ENCODE data around the gene GAB3.

The GAB3 gene, protein sequence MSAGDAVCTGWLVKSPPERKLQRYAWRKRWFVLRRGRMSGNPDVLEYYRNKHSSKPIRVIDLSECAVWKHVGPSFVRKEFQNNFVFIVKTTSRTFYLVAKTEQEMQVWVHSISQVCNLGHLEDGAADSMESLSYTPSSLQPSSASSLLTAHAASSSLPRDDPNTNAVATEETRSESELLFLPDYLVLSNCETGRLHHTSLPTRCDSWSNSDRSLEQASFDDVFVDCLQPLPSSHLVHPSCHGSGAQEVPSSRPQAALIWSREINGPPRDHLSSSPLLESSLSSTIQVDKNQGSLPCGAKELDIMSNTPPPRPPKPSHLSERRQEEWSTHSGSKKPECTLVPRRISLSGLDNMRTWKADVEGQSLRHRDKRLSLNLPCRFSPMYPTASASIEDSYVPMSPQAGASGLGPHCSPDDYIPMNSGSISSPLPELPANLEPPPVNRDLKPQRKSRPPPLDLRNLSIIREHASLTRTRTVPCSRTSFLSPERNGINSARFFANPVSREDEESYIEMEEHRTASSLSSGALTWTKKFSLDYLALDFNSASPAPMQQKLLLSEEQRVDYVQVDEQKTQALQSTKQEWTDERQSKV

DNA sequence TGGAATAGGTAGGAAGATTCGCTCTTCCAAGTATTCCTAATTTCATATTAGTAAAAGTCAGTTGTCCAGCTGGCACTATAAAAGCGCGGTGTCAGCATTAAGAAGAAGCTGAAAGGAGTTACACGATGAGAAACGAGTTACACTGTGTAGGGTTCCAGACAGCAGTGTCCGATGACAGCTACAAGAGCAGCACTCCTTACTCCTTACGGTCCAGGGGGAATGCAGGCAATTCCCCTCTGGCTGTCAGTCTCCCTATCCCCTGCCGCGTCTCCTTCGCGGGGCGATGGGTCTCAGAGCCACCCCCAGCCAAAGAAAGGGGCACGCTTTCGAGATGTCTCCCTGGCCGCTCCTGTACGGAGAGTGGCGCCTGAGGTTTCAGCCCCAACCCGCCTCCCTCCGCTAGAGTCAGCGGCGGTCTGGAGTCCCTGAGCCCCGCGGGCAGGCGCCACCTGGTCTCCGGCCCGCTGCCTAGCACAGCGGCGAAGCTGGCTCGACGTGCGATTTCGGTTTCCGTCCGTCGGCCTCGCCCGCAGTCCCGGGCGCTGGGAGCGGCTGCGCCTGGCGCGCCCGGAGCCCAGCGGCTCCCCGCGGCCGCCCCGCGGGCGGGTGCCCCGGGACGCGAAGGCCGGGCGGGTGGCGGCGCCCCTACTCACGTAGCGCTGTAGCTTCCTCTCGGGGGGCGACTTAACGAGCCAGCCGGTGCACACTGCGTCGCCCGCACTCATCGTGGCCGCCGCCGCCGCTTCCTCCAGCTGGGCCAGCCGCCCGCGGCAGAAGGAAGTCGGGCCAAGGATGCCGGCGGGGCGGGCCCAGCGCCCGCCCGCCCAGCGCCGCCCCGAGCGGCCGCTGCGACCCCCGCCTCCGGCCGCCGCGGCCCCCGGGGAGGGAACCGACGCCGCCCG is at the start of gene GAB3:
Gene GAB3 (minus strand): TSS at position 777 of the 902 bp plus-strand sequence. CDS start 52 bp downstream, at position 725.
- DNase-seq = peak; percentile 48

DNA sequence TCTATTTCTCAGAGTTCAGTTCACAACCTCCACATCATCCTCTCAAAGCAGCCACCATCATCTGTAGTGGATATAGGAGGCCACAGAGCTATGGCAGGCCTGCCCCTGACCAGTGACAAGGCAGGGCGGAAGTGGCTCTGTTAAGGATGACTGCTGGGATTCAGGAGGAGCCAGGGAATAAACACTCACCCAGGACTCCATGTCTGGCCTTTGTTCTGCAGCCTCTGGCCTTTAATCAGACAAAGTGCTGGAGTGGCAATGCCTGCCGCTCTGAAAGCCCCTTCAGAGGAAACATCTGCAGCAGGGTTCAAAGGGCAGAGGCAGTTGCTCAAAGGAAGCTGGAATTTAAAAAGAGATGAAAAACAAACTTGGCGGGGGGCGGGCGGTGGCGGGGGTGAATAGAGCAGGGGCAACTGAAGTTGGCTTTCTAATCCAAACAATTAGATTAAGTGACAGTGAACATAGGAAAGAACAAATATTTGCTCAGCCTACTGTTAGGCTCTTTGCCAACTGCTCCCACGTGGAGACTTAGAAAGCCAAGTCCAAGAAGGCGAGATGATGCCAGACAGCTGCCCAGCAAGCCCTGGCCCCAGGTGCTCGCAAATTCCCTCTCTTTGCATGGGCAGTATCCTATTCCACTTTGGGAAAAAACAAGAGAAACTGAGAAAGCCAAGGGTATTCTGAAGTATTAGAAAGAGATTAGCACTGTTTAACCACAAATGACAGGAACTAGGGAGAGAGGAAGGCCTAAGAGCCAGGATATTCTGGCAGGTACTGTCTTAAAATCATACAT is 48.9 kb upstream of the GAB3 start:
- no peak for DNase-seq

DNA sequence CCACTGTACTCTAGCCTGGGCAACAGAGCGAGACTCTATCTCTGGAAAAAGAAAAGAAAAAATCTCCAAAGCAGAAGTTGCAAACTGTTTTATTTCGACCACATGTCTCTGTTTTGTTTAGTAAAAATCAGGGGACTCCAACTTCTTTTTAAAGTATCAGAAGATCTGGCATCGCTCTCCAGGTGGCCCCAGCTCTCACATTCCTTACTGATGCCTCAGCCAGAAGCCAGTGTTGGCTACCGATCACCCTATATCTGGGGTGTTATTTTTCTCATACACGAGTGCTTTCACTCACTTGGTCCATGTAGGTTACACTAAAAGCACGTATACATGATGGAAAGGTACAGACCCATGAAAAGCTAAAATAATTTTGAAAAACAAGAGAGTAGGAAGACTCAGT is 46.1 kb upstream of the GAB3 start:
- no peak for DNase-seq

DNA sequence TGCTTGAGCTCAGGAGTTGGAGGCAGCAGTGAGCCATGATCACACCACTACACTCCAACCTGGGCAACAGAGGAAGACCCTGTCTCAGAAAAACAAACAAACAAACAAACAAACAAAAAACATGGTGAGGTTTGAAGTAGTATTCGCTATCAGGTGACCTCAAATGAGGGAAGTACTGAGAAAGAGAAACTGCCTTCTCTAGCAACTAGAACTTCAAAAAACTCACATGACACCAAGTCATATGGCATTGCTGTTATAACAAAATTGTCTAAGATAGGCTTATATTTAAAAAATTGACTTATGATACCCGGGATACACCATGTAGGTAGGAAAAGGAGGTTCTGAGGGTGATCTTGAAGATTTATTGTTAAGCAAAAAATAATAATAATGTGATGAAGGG is 44.1 kb upstream of the GAB3 start:
- no peak for DNase-seq

DNA sequence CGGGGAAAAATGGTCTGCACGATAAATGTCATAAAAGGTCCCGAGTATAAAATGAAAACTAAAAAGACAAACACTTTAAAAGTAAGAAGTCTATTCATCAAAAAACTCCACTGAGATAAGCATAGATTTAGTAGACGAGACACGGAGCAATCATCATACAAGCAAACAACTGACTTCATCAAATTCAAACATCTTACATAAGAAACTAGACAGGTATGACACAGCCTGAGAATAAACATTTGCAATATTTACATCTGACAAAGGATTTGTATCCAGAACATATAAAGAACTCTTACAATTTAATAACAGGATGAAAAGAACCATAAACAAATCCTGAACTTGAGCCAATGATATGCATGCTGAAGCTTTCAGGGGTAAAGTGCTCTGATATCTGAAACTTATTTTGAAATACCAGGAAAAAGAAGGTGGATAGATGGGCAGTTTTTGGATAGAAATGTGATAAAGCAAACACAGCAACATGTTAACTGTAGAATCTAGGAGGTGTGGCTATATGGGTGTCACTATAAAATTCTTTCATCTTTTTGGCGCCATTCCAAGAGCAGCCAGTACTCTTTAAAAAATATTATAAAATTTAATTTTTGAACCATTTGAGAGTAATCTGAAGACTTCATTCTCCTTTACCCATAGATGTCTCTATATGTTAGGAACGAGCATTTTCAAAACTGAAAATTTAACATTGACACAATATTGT is 42.4 kb upstream of the GAB3 start:
- DNase-seq = no peak

DNA sequence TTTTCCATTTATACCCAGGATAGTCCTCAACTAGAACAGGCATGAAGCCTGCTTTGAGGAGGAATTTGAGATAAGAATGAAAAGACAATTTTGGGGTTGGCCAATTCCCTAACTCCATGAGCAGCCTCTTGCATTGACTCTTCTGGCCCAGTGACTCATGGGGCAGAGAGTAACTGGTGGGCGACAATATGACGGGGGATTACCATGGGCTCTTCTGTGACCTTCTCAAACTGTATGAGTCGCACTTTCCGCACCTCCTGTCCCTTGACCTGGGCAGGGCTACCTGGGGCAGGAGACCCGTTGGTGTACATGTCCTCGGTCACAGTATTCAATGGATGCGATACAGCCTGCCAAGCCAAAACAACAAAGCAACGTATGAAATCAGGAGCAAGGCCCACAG is 41.1 kb upstream of the GAB3 start:
- peak; percentile 40 for DNase-seq

DNA sequence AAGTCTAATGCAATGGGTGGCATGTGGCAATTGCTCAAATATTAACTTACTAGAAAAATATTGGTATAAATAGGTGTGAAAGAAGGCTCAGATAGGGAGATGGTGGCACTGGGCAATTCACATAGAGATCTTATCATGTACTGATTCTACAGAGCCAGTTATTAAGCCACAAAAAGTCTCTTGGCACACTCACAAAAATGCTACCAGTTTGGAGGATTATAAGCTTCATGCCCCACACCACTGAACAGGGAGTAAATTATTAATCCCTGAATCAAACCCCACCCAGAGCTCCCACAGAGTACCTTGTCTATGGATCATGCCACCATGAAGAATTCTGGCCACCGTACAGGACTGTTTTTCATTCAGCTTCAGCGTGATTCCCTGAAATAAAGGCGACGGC is 40.6 kb upstream of the GAB3 start:
- no peak for DNase-seq

DNA sequence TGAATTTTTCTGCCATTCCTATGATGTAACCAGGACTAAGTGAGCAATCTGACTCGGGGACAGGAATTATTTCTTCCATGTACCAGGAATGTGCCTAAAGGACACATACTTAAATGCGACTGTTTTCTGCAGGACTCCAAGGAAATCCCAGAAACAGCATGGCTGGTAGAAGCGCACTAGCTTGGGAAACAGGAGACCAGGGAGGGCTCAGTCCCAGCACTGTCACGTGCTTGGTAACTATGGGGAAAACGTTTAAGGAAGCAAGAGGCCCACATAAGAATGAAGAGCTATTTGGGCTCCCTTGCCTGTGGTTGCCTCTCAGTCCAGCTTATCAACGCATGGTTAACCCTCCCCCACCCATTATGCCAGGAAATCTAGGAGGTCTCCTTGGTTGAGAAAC is 34.8 kb upstream of the GAB3 start:
- no peak for DNase-seq

DNA sequence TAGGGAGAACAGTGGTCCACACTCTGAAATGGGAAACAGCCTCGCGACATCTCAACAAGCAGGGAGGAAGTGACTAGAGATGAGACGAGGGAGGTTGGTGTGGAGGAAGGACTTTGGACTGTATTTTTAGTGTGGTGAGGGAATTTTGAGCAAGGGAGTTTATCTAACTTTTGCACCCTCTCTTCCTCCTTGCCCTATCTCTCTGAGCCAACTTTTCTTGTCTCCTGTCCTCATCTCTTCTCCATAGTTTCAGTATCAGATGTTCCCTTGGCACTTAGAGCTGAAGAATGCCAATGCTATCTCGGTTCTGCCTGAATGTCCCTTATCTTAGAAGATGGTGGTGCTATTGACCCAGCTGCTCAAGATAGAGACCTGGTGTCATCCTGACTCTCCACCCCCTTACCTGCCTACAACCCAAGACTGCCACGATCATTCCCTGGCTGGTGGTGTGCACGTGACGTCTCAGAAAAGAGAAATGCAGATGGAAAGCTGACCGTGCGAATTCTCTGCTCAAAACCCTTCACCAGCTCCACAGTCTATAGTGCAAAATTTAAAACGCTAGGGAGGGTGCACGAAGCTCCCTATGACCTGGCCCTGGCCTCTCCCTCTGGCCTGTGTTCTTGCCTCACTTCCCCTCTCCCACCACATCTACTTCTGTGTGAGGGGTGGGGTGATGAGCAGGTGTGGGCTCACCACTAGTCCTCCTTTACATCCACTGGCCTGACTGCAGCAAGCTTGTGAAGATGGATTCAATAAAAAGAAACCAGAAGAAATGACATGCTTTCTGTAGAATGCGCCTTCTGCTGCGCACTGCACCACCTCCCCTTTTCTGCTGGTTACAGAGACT is 33.5 kb upstream of the GAB3 start:
- DNase-seq = no peak

DNA sequence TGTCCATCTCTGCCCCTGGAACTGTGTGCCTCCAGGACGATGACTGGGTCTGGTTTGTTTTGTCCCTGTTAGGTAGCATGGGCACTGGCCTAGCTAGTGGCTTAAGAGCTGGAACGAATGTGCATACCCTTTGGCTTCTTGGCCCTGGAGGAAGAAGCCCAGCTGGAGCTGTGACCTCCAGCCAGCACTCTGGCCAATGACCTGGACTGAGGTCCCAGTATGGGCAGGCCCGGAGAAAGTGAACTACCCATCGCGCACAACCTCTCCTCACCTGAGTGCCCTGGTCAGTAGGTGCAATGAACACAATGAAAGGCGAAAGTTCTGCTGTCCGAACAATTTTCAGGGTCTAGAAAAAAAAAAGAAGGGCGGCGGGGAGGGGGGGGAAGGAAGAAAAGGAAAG is 30.1 kb upstream of the GAB3 start:
- DNase-seq = no peak

DNA sequence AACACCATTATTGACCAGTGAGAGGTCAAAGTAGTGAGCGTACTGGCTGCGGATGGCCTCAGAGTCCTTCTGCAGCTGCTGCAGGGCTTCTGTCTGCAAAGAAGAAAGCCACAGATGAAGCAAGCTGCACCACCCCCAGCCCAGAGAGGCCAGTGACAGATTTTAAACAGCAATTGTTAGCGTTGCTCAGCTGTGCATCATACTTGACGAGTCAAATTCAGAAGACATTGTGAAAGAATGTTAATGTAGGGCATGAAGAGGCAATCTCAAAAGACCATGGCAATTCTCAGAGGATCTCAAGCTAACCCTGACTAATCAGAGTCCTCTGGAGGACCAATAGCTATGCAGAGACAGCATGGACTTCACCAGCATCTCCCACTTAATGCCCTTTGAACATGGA is 28.4 kb upstream of the GAB3 start:
- no peak for DNase-seq

DNA sequence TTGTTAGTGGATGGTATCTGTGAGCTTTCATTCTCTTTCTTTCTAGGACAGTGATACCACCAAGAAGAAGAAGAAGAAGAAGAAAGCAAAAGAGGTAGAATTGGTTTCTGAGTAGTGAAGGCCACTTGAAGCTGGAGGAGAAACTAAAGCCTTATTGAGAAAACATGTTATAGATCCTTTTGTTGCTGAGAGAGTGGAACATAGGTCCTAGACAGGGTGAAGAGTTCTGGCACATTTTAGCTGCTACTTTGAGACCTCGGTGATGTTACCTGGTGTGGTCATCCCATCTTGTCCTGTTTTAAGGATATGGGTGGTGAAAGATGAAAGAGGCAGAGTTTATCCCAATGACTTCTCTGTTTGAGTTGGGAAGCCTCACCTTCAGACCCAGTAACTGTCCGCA is 25.9 kb upstream of the GAB3 start:
- DNase-seq = no peak

DNA sequence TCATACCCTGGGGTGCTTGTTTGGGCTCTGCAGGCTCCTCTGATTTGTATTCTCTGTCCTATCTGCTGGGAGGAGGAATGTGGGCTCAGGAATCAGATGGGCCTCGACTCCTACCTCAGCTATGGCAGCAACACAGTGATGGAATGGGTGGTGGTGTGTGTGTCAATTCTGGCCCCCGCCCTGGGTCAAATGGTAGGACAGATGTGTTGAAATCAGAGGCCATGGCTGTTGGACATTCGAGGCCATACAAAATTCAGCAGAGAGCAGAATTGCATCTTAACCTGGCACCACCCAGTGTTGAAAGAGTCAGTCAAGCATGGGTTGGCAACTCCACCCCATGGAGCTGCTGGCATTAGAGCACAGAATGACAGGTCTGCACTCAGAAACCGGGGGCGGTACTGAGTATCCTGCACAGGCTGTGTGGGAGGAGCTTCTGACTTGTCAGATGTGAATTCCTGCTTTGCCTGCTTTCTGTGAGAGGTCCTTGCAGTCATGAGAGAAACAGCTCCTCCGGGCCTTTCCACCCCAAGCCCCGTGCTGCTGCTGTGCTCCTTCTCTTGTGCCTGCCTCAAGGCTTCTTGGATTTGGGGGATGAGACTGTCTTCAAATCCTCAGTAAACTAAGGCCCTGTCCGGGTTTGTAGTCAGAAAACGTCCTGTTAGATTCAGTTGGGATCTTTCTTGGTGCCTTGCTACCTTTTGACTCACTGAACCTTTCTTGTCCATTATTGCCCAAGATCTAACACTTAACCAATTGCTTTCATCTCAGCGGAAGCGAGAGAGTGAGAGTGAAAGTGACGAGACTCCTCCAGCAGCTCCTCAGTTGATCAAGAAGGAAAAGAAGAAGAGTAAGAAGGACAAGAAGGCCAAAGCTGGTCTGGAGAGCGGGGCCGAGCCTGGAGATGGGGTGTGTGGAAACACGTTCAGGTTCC is 24.8 kb upstream of the GAB3 start:
- peak; percentile 48 for DNase-seq

DNA sequence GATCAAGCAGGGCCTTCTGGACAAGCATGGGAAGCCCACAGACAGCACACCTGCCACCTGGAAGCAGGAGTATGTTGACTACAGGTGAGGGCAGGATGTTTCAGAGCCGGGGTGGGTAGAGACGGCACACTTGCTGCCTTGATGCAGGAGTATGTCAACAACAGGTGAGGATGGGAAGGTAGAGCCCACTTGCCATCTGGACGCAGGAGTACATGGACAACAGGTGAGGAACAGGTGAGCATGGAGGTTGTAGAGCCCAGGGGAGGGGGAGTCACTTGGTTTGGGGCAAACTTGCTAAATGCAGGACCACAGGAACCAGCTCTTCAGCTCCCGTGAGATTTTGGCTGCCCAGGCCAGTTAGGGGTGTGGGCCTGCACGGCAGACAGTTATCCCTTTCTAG is 23.7 kb upstream of the GAB3 start:
- DNase-seq = no peak

DNA sequence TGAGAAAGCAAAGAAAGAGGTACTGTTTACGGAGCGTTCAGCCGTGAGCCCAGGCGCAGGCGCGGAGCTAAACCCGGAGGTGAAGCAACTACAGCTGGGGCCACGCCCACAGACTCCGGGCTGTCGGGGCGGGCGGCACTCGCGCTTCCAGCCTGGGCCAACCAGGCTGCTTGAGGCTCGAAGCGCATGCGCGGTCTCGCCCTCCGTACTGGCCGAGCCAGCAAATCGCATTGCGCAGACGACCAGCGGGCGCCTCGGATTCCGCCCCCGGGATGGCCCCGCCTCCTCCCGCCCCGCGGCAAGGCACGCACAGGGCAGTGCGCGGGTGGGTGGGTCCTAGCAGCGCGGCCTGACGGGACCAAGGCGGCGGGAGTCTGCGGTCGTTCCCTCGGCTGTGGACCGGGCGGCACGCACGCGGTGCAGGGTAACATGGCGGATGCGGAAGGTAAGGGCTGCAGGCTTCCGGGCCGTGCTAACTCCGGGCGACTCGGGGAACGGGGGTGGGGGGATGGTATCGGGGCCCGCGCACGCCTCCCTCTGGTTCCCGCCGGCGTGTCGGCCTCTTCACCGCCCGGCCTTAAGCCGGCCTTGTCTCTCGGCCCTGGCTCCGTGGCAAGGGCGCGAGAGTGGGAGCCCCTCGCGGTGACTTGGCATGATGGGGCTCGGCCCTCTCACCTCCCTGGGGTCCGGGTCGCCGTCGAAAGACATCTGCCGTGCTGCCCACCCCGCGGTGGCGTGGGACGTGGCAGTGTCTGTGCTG is 11.8 kb upstream of the GAB3 start, which contains the start of gene DKC1:
Gene DKC1 (plus strand): TSS at position 328 of the 760 bp plus-strand sequence. CDS start 102 bp downstream, at position 430.
- peak; percentile 93 for DNase-seq

DNA sequence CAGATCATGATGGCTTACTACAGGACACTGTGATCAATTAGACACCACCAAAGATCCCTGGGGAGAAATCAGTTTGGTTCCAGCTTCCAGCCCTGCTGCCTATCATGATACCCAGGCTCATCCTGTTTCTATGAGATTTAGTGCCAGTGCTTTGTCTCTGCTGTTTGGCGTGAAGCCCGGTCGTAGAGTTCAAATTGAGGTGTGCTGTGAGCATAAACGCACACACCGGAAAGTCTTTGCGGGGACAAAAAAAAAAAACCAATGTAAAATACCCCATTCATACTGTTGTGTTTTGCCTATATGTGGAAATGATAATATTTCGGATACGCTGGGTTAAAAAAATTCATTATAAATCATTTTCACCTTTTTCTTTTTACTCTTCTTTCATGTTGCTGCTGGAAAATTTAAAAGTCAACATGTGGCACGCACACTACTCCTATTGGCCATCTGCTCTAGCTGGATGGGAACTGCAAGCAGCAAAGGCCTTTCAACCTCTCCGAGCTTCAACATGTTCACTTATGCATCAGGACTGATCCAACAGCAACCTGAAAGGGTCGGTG is 11.2 kb upstream of the GAB3 start:
- no peak for DNase-seq

DNA sequence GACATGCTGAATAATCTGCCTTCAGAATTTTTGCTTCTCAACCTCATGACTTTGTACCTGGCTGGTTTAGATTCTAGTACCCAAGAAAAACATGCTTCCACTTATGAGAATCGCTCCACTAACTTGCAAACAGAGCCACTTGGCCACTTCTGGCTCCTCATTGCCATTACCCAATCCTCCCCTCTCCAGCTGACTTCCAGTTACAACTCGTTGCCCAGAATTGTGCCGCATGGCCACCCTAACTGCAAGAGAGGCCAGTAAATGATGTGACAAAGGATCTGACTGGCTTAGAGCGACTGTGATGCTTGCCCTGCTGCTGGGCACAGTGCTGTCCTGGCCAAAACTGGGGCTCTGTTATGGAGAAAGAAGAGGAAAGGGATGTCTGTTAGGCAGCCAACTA is 7.8 kb upstream of the GAB3 start:
- no peak for DNase-seq

DNA sequence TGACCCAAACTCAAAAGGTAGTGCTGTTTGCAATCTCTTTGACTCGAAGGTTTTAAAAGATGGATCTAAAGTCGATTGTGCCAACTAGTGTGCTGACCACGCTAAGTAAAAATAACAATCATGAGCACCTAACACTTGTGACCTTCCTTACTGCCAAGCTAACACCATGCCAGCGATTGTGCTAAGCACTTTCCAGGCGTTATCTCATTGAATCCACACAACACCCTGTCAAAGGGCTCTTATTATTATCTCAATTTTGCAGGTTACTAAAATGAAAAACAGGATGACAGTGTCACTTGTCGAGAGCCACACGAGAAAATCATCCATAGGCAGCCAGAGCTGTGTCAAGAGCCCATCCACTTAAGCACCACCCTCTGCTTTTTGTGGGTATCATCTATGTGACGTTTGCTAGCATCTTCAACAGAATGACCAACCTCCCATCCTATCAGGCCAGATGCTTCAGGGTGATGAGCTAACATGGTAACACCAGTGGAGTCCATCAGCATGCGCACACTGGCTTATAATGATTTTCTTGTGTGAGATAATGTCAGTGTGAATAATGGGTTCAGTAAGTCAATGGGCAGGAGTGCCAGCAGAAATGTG is 893 bp upstream of the GAB3 start:
- DNase-seq = no peak
